ENCODE measurements around the gene PRKAG2.

DNA sequence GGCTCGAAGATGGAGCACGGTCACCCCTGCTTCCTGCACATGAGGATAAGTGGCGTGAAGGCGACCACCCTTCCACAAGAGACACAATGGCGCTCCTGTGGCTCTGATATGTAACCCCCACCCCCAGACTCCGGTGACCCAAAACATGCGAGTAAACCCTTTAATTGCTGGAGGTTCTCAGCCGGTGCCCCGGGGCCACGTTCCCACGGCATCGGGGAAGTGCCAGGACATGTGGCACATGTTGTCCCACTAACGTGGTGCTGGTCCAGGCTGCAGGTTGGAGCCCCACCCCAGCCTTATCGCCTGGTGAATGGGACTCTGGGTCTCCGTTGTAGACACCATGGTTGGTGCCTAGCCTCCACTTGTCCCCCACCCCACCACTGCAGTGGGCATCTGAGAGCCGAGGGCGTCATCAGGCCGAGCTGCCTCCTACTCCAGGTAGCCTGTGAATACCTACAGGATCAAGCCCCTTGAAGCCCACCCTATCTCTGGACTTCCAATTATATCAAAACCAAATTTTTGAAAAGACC lies 132.8 kb downstream of the PRKAG2 start:
- TF ChIP-seq, protein P1, sequence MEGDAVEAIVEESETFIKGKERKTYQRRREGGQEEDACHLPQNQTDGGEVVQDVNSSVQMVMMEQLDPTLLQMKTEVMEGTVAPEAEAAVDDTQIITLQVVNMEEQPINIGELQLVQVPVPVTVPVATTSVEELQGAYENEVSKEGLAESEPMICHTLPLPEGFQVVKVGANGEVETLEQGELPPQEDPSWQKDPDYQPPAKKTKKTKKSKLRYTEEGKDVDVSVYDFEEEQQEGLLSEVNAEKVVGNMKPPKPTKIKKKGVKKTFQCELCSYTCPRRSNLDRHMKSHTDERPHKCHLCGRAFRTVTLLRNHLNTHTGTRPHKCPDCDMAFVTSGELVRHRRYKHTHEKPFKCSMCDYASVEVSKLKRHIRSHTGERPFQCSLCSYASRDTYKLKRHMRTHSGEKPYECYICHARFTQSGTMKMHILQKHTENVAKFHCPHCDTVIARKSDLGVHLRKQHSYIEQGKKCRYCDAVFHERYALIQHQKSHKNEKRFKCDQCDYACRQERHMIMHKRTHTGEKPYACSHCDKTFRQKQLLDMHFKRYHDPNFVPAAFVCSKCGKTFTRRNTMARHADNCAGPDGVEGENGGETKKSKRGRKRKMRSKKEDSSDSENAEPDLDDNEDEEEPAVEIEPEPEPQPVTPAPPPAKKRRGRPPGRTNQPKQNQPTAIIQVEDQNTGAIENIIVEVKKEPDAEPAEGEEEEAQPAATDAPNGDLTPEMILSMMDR (IDR thresholded peaks at IDR 0.05), result no peak
- TF ChIP-seq POLR2A (IDR thresholded peaks at IDR 0.05) (no peak), POLR2AphosphoS5 (IDR thresholded peaks at IDR 0.05) (no peak)

Data from breast epithelium (tissue), 3 donors.